HG03095 (cell line): ENCODE results near the gene PELI2.

Source experiments
- ATAC-seq: cut with Tn5 transposase; IDR thresholded peaks from one replicate; pipeline ENCODE4 v1.9.1; 2021; ENCODE audit warnings: moderate library complexity; ENCODE audit not compliant: unreplicated experiment

PELI2 gene, protein sequence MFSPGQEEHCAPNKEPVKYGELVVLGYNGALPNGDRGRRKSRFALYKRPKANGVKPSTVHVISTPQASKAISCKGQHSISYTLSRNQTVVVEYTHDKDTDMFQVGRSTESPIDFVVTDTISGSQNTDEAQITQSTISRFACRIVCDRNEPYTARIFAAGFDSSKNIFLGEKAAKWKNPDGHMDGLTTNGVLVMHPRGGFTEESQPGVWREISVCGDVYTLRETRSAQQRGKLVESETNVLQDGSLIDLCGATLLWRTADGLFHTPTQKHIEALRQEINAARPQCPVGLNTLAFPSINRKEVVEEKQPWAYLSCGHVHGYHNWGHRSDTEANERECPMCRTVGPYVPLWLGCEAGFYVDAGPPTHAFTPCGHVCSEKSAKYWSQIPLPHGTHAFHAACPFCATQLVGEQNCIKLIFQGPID

DNA sequence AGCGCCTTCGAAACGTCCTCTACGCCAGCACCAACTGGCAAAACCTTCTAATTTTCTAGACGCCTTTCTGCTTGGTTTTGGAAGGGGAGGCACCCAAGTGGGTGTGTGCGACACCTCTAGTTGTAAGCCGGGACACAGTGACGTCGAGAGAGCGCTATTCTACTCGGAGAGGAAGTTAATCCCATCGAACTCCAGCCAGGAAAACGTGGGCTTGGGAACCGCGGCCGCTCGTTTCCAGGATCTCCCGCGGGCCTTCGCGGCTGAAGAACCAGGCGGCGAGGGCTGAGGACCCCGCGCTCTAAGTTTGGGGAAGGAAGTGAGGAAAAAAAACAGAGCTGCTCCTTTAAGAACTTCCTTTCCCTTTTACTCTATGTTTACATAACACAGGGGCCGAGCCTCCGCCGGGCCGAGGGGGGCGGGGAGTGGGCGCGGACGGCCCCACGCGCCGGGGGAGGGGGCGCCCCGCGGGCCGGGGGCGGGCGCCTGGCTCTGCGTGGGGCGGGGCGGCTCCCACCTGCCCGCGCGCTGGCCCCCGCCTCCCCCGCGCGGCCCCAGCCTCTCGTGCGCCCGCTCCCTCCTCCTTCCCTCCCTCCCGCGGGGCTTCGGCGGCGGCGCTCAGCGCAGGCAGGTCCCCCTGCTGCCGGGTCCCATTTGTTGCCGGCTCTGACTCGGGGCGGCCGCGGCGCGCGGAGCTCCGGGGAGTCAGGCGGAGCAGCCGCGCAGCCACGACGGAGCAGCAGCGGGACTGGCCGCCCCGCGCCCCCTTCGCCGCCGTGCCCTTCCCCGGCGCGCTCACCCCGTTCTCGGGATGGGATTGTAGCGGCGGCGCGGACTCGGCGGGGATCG lies at the start of gene PELI2:
Gene PELI2, plus strand, starts transcription at position 647 of the 846 bp plus-strand sequence. CDS start 250 bp downstream, outside the sequence.
- ATAC-seq = peak; percentile 69

GRCh38 chr14:56073799-56074198 lies 44.4 kb upstream of the PELI2 start:
- no peak for ATAC-seq

DNA sequence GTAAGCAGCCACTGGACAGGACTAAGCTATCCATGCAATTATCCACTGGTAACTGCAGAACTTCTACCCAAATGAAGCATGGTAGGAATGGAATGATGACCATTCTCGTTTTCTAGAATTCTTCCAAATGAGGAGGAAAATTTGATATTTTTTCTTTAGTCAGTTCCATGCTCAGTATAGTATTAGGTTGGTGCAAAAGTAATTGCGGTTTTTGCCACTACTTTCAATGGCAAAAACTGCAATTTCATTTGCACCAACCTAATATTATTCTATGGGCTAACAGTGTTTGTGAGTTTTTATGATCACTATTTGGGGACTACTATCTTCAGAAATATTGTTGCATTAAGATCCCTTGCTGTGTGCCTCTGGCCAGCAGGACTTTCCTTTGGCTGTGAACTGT lies 42.9 kb upstream of the PELI2 start:
- no peak for ATAC-seq

- no peak for ATAC-seq
Observed at GRCh38 chr14:56081139-56081538, 37.1 kb upstream of the PELI2 start.

DNA sequence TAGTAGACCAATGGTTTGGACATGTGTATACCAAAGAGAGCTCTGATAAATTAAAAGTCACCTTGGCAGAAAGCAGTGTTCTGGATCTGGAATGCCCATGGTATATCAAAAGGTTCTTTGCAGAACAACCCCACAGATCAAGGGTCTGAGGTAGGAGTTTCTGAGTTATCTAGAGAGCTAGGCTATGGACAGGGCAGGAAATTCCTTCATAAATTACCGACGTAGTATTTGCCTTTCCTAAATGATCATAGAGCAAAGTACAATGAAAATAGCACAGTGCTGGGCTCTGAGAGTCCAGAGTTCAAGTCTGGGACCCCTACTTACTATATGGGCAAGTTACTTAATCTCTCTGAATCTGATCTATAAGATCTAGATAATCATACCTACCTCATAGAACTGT lies 35.3 kb upstream of the PELI2 start:
- no peak for ATAC-seq

- no peak for ATAC-seq
Observed at GRCh38 chr14:56085471-56085870, 32.7 kb upstream of the PELI2 start.

- ATAC-seq = no peak
Observed at GRCh38 chr14:56087671-56088471, 30.3 kb upstream of the PELI2 start.

DNA sequence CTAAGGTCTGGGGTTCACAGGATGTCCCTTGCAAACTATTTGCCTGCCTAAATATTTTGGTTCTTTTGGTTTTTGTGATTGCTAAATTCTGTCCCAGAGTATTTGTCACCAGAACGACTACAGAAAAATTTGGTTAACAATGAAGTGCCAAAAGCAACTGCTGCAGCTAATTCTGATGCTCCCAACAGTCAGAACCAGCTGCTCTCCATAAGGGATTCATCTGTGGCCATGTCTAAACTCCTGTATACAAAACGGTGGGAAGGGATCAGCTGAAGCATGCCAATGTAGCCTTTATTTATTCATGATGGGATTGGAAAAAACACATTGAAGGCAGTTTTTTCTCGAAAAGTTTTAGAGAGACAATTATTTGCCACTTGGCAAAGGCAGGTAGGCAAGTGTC lies 29.3 kb upstream of the PELI2 start:
- ATAC-seq = no peak

- ATAC-seq = no peak
Observed at GRCh38 chr14:56092763-56093162, 25.4 kb upstream of the PELI2 start.

- ATAC-seq = no peak
Observed at GRCh38 chr14:56094076-56094475, 24.1 kb upstream of the PELI2 start.

- ATAC-seq = no peak
Observed at GRCh38 chr14:56098021-56098420, 20.2 kb upstream of the PELI2 start.

GRCh38 chr14:56099081-56099797 lies 19.0 kb upstream of the PELI2 start:
- no peak for ATAC-seq

DNA sequence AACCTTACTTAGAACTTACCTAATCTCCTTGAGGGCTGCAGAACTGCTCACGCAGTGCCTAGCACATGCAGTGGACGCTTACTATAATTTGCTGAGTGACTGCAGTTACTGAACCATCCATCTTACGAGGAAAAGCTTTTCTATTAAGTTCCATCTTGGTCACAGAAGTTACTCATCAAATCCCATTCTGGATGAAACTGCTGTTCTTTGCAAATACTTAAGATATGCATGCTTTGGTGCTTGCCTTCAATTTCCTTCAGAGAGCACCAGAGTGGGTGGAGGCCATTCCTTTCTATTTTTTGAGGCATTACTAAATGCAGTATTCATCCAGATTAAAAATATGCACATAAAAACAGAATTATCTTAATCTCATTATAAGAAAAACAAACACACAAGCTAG lies 17.7 kb upstream of the PELI2 start:
- no peak for ATAC-seq

DNA sequence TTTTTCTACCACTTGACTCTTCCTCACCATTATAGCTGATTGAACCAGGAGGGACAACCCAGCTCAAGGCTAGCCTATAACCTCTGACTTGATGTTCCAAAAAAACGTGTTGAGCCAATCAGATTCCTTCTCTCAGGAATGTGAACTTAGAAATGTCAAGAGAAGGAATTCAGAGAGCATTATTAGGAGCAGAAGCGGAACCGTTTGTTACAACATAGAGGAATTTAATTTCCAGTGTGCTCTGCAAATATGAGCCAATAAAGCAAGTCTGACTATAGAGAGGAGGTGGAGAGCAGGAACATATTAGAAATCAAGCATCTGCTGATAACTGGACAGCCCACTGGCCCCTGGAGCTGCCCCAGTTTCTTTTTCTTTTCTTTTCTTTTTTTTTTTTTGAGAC lies 15.3 kb upstream of the PELI2 start:
- ATAC-seq = no peak

GRCh38 chr14:56107615-56108014 lies 10.6 kb upstream of the PELI2 start:
- no peak for ATAC-seq

- ATAC-seq = no peak
Observed at GRCh38 chr14:56108057-56108456, 10.2 kb upstream of the PELI2 start.

- ATAC-seq = no peak
Observed at GRCh38 chr14:56112781-56113180, 5.4 kb upstream of the PELI2 start.

GRCh38 chr14:56115334-56115870 lies 2.8 kb upstream of the PELI2 start:
- no peak for ATAC-seq

DNA sequence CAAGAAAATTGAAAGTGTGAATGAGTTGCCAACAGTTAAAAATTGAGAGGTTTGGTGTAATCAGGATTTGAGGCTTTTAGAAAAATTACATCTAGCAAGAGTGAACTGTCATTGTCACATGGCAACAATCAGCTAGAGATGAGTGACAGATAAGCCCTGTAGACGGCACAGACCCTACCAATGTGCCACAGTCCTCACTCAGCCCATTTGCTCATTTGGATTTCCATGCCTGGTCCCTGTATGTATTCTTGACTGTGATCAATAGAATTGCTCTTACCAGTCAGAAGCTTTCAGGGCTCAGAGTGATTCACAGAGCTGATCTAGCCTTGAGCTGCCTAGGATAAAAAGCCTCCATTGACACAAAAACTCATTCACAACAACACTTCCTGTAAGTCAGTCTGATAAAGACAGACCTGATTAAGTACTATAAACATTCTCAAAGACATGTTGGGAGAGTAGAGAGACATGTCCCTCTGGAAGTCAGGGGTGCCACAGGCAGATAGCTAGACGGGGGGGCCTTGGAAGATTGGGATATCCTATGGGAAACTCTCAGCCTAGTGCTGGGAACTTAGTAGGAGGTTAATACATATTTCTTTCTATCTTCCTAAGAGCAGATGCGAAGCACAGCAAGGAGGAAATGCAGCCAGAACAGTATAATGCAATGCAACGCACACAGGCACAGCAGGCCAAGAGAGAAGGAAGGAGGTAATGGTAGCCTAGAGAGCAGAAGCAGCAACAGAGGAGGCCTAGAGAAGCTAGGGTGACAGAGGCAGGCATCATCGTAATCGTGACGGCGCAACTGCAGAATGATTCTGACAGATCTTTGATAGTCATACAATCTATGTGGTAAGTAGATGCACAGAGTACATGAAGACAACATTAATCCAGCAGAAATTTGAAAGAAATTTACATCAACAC lies 2.0 kb upstream of the PELI2 start:
- ATAC-seq = no peak
